HG02870 (cell line): ENCODE results near the gene CLN5.

Experiments
- ATAC-seq: cut with Tn5 transposase; IDR thresholded peaks from one replicate; pipeline ENCODE4 v1.9.1; 2021; ENCODE audit warnings: mild to moderate bottlenecking, moderate library complexity; ENCODE audit not compliant: unreplicated experiment

The CLN5 gene

DNA sequence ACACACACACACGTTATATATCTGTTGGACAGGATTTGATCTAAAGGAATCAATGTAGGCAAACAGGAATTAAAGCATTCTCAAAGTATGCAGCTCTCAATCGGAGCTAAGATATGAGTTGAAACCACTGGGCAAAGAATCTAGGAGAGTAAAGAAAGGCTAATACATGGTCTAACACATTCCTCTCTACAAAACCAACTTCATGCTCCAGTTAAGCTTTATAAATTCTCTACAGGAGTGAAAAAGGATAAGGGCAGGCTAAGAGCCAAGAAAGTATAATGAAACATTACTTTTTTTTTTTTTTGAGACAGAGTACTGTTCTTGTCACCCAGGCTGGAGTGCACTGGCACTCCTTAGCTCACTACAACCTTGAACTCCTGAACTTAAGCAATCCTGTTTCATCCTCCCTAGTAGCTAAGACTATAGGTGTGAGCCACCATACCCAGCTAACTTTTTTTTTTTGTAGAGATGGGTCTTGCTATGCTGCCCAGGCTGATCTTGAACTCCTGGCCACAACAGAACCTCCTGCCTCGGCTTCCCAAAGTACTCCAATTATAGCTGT, 24.5 kb downstream of the CLN5 start:
- ATAC-seq = no peak

DNA sequence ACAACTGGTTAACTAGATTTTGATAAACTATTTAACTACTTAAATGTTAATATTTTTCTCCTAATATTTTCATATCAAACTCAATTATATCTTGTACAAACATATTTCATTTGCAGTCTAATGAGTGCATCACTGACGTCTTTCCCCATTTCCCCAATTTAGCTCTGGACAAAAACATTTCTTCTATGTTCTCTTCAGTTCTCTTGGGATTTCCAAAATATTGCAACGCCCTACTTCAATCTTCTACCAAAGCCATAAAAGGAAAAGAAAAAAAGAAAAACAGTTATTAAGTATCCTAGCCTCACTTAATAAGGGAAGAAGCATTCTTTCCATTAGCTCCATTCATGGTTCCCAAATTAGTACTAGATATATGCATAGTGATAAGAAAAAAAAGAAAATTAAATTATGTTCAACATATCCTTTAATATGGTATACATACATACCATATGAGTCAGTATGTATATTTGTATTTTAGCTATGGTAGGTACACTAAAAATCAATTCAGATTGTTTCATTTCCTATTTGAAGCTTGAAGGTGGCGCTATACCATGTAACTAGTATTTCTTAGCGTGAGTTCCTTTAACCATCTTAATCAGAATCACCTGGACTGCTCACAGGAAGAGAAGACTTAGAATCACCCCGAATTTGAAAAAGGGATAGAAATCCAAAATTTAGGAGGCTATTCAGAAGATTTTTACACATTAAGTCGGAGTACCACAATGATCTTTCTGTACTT, 25.2 kb downstream of the CLN5 start:
- ATAC-seq = no peak

DNA sequence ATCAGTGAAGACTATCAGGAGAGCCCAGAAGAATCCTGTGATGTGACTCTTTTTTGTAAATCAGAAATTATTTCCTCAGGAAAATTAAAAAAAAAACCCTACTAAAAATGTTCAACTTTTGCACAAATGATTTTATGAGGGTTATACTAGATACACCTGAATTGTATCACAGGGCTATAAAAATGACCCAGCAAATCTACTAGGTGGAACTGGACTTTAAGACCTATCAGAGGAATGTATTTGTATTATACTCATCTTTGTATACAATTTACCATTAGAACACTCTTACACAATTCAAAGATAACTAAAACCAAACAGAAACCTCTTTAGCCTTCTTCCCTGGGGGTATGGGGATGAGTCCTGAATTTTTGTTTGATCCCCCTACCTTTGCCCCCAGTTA, 27.9 kb downstream of the CLN5 start:
- ATAC-seq = no peak

DNA sequence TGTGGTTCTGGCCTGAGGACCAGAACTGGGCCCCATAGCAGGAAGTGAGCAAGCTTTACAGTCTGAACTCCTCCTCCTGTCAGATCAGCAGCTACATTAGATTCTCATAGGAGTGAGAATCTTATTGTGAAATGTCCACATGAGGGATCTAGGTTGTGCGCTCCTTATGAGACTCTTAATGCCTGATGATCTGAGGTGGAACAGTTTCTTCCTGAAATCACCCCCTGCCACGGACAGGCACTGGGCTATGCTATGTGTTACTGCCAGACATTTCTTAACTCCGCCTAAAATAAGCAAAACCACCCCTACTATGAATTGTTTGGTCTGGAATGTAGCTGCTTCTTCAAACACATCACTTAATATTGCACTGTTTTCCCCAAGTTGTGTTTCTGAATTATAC, 30.5 kb downstream of the CLN5 start:
- ATAC-seq = no peak

DNA sequence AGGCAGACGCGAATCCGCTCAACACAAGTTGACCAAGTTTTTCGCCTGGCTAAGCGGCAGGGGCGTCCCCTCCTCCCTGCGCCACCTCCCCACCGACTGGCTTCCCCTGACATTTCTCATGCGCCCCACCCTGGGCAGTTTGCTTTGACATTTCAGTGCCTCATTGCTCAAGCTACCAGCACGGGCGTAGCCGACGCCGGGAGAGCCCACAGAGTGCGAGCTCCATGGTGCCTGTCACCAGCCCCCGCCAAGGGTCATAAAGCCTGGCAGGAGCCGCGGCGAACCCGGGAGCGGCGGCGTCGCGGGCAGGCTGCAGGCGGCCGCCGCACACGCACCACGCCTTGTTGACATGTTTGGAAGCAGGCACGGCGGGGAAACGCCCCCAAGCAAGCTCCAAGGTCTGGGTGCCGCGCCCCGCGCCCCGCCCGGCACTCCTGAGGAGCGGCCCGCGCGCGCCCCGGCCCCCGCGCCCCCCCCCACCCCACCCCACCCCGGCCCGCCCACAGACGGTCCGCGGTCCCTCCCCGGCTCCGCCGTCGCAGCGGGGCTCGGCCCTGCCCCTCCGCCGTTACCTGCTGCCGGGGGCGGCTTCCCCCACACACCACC, 34.5 kb downstream of the CLN5 start:
- ATAC-seq = peak; percentile 47

DNA sequence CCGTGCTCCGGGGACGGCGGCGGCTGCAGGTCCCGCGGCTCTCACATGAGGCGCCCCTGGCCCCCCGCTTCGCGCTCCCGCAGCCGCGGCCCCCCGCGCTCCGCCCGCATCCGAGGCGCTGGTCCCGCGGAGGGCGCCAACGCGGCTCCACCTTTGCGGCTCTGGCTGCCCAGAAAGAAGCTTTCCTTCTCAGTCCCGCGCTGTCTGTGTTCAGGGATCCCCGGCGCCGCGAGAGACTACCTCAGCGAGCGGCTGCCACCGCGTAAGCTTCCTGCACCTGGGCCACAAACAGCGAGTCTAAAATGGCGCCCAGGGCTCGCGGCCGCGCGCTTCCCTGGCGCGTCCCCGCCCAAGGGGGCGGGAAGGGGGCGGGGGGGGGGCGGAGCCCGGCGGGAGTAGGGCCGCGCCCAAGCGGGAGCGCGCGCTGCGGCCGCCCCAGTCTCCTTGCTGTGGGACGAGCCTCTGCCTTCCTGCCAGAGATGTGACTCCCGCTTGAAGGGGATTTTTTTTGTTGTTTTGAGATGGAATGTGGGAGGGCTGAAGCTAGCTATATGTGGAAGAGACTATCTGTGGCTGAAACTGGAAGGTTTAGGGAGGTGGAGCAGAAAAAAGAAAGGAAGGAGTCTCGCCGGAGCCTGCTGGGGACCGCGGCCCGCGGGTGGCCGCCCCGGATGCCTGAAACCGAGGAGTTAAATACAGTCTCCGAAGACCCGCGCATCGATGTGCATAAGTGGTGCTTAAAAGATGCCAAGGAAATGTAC, 35.2 kb downstream of the CLN5 start, which contains the start of gene FBXL3:
Gene FBXL3 (minus strand): TSS at position 299 of the 761 bp plus-strand sequence. CDS start 5,299 bp downstream, outside the sequence.
- ATAC-seq = peak; percentile 44

DNA sequence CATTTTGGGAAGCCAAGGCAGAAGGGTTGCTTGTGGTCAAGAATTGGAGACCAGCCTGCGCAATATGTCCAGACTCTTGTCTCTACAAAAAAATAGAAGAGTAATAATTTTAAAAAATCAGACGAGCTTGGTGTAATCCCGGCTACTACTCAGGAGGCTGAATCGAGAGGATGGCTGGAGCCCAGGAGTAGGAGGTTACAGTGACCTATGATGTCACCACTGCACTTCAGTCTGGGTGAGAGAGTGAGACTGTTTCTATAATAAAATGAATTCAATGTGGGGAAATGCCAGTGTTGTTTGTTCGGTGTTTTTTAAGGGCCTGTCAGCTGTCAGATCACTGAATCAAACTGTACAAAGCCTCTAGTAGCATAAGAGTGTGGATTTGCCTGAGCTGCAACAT, 36.3 kb downstream of the CLN5 start:
- ATAC-seq = no peak

DNA sequence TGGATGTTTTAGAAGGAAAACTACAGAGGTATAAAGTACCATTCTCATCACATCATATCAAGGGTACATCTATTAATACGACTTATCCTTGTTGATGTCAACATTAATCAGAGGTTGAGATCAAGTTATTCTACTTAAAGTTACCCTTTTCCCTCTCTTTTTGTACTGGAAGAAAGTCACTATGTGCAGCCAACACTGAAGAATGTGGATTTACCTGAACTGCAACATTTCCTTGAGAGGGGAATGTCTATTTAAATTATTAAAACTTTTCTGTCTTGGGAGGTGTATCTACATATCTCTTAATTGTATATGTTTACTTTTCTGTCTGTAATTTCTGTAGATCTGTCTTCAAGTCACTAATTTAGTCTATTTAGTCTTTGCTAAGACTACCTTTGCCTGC, 37.6 kb downstream of the CLN5 start:
- ATAC-seq = no peak

DNA sequence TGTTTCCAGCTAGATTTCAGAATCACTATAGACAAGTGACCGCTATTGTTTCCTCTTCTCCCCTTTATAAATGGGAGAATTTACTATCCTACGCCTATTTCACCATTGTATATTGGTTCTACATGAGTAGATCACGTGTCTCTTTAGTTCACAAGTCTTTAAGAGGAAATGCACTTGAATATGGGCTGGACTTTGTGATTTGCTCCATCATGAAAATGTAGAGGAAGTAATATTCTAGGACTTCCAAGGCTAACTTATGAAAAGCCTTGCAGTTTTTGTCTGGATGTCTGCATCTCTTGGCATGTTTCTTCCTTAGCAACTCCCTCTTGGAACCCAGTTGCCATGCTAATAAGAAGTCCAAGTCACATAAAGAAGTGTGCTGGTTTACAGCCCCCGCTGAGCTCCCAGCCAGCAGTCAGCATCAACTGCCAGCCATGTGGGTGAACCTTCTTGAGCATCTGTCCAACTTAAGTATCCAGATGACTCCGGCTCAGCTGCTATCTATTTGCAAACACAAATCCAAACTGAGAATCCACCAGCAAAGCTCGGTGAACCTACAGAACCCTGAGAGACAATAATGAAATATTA, 39.9 kb downstream of the CLN5 start:
- ATAC-seq = no peak

DNA sequence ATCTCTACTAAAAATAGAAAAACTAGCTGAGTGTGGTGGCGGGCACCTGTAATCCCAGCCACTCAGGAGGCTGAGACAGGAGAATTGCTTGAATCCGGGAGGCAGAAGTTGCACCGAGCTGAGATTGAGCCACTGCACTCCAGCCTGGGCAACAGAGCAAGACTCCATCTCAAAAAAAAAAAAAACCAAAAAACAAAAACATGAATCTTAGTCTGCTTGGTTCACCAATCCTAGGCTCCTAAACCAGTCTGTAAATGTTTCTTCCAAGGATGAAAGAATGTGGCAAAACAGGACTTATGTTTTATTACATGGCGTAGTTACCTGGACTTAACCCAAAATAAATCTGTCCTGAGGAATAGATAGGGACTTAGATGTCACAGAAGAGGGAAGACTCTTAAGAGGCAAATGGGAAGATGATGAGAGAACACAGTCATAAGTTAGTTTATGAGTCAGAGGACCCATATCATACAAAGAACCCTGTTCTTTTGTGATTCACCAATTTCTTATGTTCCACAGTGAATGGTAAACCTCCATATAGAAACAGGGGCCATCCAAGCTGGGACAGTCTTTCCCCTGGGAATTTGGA, 41.9 kb downstream of the CLN5 start:
- no peak for ATAC-seq

DNA sequence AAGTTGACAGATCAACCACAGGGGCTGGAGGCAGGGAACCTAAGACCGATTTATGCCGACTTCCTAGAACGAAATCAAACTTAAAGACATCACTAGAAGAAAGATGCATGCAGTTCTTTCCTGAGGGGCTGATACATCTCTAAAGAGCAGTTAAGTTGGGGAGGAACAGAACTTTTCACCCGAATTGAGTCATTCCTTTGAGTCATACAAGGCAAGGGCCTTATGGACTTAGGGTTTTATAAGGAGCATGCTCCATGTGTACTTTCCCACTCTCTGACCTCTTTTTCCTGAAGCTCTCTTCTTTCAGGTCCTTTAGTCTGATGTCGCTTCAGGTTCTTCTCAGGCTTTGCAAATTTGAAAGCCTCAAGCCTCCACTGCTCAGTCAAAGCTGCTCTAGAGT, 43.0 kb downstream of the CLN5 start:
- no peak for ATAC-seq

DNA sequence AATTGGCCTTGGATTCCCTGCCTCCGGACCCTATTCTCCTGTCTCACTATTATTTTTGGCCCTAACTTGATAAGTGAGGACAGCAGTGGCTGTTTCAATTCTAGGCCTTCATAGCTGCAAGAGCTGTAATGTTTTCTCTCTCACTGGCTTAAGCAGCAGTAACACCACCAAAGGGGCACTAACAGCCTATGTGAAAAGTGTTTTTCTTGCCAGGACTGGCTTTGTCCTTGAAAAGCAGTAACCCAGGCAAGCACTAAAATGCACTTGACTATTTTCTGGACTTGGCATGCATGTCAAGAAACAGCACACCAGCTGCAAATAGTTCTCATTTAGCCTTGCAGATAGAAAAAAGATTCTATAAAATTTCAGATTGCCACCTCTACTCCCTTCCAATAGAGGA, 44.4 kb downstream of the CLN5 start:
- no peak for ATAC-seq

DNA sequence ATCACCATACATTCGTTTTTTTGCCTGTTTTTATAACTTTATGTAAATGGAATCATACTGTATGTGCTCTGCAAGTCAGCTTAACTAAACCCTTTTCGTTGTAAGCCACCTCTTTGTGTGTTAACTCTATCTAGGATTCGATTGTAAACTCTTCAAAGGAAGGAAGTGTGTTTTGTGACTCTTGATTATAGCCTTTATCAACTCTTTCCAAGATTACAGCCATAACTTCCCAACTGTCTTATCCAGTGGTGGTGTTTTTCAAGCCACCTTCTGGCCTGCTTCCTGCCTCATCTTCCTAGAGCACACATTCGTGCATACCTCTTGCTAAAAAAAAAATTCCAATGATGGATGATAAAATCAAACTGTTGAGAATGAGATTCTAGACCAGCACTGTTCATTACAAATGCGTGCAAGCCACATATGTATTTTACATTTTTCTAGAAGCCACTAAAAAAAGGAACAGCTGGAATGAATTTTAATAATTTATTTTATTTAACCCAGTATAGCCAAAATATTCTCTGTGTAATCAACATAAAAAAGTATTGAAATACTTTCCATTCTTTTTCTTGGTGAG, 47.1 kb downstream of the CLN5 start:
- ATAC-seq = no peak

DNA sequence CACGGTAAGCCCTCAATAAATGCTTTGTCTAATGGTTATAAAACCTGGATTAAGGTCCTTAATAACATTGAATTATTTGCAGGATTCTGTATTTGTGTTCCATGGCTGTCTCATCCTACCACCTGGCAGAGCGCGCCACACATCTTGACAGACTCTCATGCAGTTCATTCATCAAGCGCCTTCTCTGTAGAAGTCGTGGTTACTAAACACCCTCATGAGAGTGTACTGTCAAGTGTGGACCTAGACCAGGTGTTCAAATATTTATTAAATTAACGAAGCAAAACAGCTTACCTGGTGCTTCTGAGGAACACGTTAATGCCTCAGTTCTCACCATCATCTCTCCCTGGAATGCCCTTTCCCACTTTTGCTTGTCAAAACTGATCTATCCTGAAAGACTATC, 48.2 kb downstream of the CLN5 start:
- no peak for ATAC-seq

DNA sequence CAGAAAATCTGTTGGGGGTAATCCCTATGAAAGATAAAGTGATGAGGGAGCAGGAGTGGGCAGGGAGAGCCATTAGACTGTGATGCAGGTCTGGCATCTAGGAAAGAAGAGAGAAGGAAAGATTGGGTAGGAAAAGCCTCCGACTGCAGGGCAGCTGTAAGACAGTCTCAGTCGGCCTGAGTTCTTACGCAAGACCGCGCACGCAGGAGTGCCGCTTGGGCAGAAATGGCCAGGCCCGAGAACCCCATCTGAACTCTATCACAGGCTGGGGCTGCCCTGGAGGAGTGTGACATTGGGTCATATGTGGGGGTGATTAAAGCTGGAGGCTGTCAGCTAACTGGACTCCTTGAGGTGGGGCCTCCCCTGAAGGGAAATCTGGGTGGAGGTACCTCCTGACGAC, 49.0 kb downstream of the CLN5 start:
- no peak for ATAC-seq

DNA sequence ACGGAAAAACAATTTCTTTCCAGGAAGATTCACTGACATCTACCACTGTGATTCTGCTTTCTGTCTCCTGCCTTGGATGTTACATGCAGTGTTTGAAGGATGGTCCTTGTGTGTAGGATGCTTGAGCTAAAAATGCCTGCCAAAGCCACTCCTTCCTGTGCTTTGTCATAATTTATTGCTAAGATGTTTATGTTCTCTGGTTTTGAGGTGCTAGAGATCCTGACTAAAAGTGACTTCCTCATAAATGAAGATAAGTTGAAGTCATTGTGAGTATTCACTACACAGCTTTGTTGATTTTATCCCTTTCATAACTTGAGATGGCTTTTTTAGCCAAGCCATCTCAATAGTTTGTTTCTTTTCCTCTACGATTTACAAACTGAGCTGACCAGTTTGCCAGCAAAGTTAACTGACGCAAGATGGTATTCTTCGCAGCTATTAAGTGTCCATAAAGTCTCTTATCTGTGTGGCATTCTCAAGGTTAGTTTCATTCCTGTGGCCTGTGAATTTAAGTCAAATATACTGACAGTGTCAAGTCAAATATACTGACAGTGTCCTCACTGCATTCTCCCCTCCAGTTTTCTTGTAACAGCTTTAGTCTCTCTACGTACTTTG, 50.8 kb downstream of the CLN5 start:
- no peak for ATAC-seq

DNA sequence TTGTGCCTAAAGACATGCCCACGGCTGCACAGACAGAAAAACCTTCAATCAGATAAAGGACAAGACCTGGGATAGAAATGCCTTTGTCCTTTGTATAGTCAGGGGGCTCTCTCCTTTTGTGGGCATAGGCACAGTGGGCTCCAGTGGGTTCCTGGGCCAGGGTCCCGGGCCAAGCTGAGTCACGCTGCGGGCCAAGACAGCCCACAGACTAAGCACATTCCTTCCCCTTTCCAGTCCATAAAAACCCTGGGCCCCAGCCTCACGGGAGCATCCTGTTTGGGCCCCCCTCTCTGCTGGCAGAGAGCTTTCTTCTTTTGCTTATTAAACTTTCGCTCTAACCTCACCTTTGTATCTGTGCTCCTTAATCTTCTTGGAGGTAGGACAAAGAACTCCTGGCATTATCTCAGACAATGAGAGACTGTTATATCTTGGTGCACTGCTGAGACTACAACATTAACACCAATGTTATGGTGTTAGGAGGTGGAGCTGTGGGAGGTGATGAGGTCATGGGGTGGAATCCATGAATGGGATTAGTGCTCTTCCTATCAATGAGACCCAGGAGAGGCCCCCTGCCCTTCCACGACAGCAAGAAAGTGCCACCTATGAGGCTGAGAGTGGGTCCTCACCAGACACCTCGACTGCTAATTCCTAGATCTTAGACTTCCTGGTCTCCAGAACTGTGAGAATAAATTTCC, 55.9 kb downstream of the CLN5 start:
- no peak for ATAC-seq

DNA sequence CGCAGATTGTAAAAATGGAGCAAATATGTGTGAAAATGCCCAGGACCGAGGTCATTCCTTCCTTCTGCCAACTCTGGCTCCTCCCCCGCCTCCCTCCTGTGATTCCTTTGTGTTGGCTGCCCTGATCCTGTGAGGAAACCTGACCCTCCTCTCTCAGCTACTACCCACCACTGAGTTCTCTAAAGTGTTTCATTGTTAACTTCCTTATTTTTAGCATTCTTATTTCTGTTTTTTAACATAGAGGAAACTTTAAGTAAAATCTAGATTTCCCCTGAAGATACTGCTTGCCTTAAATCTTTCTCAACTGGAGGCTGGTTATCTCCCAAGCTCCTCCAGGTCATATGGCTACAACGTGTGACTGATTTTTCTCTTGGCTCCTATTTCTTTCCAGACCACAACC, 56.8 kb downstream of the CLN5 start:
- ATAC-seq = no peak

DNA sequence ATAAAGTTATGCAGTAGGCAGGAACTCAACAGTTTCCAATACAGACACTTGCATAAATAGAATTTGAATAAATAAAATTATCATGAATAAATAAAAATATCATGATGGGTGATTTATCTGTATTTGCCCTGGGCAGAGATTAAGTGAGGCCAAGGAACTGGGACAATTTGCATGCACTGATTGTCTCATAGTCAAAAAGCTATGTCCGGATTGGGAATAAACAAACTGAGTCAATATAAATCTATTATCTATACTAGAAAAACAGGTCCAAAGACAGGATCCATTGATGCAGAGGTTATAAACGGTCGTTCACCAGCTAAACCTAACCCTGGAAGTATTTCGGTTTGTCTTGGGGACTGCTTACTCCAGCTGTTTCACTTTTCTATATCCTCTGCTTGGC, 61.3 kb downstream of the CLN5 start:
- ATAC-seq = no peak
